Neural crest cell (in vitro differentiated cells): ENCODE results near the gene FBLN5. TPM values are rescaled to one million over a fixed set of nuclear protein-coding genes. Genes with fewer than 3 reads are reported as not detected.
"Not testable (repeated sequence)": the region's sequence is repeated elsewhere in the genome, so short reads cannot be mapped to it uniquely, and the experiment has no call there.

Experiments used
- DNase-seq: peaks from one replicate; pipeline ENCODE4 v3.0.0; 2021; ENCODE audit warnings: low read depth, mixed read lengths, low spot score
- H3K27ac Mint-ChIP-seq: one replicate; pipeline ENCODE4 v1.8.0; 2021; ENCODE audit warnings: mild to moderate bottlenecking, mixed read lengths; ENCODE audit not compliant: unreplicated experiment
- H3K27me3 Mint-ChIP-seq: 2 replicates; pipeline ENCODE4 v1.8.0; 2021; ENCODE audit warnings: low read depth, mild to moderate bottlenecking, mixed read lengths
- H3K36me3 Mint-ChIP-seq: 2 replicates; pipeline ENCODE4 v1.8.0; 2021; ENCODE audit warnings: low read depth, mild to moderate bottlenecking, mixed read lengths
- H3K4me1 Mint-ChIP-seq: 2 replicates; pipeline ENCODE4 v1.8.0; 2021; ENCODE audit warnings: mixed read lengths
- H3K4me3 Mint-ChIP-seq: one replicate; pipeline ENCODE4 v1.8.0; 2021; ENCODE audit warnings: mild to moderate bottlenecking, mixed read lengths
- H3K9me3 Mint-ChIP-seq: 2 replicates; pipeline ENCODE4 v1.8.0; 2021; ENCODE audit warnings: mixed read lengths
- CTCF ChIP-seq: fragments of 200-600 bp; sonication (generic); conservative IDR thresholded peaks from 2 replicates; pipeline ENCODE4 v1.5.0; 2021; ENCODE audit warnings: antibody characterized with exemption, mild to moderate bottlenecking
- total RNA-seq: library from RNA; stranded (reverse); gene quantifications from 2 replicates; pipeline ENCODE4 v1.2.1, GENCODE V29; 2021

Gene FBLN5
- total RNA-seq, 1 donor from 2014 or later: 1.0 TPM

GRCh38 chr14:91899806-91900205 lies 47.7 kb downstream of the FBLN5 start:
- H3K36me3 Mint-ChIP-seq: no peaks in the 10 kb centered on the region
- no peak for TF ChIP-seq CTCF

GRCh38 chr14:91899213-91899612 lies 48.3 kb downstream of the FBLN5 start:
- peaks cover 9% of the 10 kb centered on the region for H3K27me3 Mint-ChIP-seq
- H3K4me3 Mint-ChIP-seq: no peak overlapping the region
- no peak for DNase-seq
- TF ChIP-seq CTCF: no peak
- H3K27ac Mint-ChIP-seq: no peak overlapping the region
- H3K4me1 Mint-ChIP-seq: peaks cover 13% of the 10 kb centered on the region
- H3K36me3 Mint-ChIP-seq: no peaks in the 10 kb centered on the region
- no peaks in the 10 kb centered on the region for H3K9me3 Mint-ChIP-seq

More at GRCh38 chr14:91899806-91900205, 47.7 kb downstream of the FBLN5 start:
- Mint-ChIP-seq H3K27me3 (peaks cover 9% of the 10 kb centered on the region), H3K4me1 (peaks cover 13% of the 10 kb centered on the region), H3K9me3 (no peaks in the 10 kb centered on the region), H3K4me3 (no peak overlapping the region), H3K27ac (peak overlapping the region; percentile 50)
- DNase-seq: no peak

GRCh38 chr14:91898372-91898771 lies 49.1 kb downstream of the FBLN5 start:
- no peak overlapping the region for H3K27ac Mint-ChIP-seq
- no peak for TF ChIP-seq CTCF
- no peaks in the 10 kb centered on the region for H3K9me3 Mint-ChIP-seq
- no peak for DNase-seq
- peaks cover 9% of the 10 kb centered on the region for H3K27me3 Mint-ChIP-seq
- peaks cover 13% of the 10 kb centered on the region for H3K4me1 Mint-ChIP-seq
- no peaks in the 10 kb centered on the region for H3K36me3 Mint-ChIP-seq
- no peak overlapping the region for H3K4me3 Mint-ChIP-seq

- not testable (repeated sequence) for DNase-seq, H3K27me3 Mint-ChIP-seq, H3K27ac Mint-ChIP-seq, H3K4me3 Mint-ChIP-seq, H3K36me3 Mint-ChIP-seq, H3K9me3 Mint-ChIP-seq
- peaks cover 13% of the 10 kb centered on the region for H3K4me1 Mint-ChIP-seq
These were observed 49.8 kb downstream of the FBLN5 start for GRCh38 chr14:91897716-91898115.

DNA sequence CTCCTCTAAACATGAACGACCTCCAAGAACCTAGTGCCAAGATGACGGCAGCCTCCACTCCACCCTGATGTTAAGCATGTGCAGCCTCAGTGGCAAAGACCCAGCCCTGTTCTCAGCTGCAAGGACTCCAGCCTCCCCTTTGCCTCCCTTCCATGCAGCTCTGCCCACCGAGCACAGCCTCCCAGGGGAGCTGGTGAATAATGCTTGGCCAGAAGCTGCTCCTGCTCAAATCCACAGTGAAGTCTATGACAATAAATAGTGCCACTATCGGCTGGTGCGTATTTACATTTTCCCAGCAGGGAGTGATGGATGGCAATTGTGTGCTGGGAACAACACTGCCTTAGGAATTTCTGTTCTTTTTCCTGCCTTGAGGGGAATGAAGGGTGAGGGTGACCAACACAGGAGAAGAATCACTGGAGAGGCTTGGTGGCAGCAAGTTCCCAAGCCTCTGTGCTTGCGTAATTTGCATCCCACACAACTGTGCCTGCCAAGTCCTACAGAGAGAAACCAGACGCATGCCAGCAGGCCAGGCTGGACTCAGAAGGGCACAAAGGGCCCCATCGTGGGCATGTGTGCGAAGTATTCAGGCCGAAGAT lies 50.3 kb downstream of the FBLN5 start:
- H3K4me1 Mint-ChIP-seq: peaks cover 13% of the 10 kb centered on the region
- H3K36me3 Mint-ChIP-seq: no peaks in the 10 kb centered on the region
- DNase-seq: no peak
- TF ChIP-seq CTCF: no peak
- no peak overlapping the region for H3K4me3 Mint-ChIP-seq
- H3K9me3 Mint-ChIP-seq: no peaks in the 10 kb centered on the region
- peaks cover 9% of the 10 kb centered on the region for H3K27me3 Mint-ChIP-seq
- peak overlapping the region; percentile 28 for H3K27ac Mint-ChIP-seq

GRCh38 chr14:91896419-91896818 lies 51.1 kb downstream of the FBLN5 start:
- DNase-seq: no peak
- Mint-ChIP-seq H3K27ac (no peak overlapping the region), H3K4me3 (no peak overlapping the region), H3K27me3 (peaks cover 9% of the 10 kb centered on the region), H3K9me3 (no peaks in the 10 kb centered on the region), H3K36me3 (no peaks in the 10 kb centered on the region), H3K4me1 (peaks cover 13% of the 10 kb centered on the region)
- no peak for TF ChIP-seq CTCF
